Psoas muscle (tissue), 8 donors: ENCODE results near the gene AP2B1. TPM values are rescaled to one million over a fixed set of nuclear protein-coding genes. Genes with fewer than 3 reads are reported as not detected.

ENCODE experiments used
- ATAC-seq, 4 donors: fragments of 200-7000 bp; cut with Tn5 transposase; one replicate each; pipeline ENCODE4 v1.9.1; 2020; ENCODE audit warnings: moderate library complexity in 3 of 4, mild to moderate bottlenecking in 2 of 4
- DNase-seq, 2 donors: peaks; one replicate each; pipeline ENCODE4 v3.0.0-alpha.2; 2020
- H3K27ac ChIP-seq: fragments of 200-600 bp; one replicate; pipeline ENCODE4 v1.8.0; 2022
- H3K27me3 ChIP-seq, 3 donors: fragments of 200-600 bp in 1 of 3; one replicate each; pipeline versions ENCODE4 v1.6.1 to v1.8.0; 2013 to 2022; ENCODE audit warnings: low read length in 2 of 3, mild to moderate bottlenecking in 2 of 3, moderate library complexity in 1 of 3; ENCODE audit not compliant: insufficient read depth in 3 of 3
- H3K36me3 ChIP-seq, 2 donors: fragments of 200-600 bp in 1 of 2; one replicate each; pipeline versions ENCODE4 v1.6.1 to v1.8.0; 2013 to 2022; ENCODE audit warnings: low read depth in 1 of 2, mild to moderate bottlenecking in 1 of 2, moderate library complexity in 1 of 2; ENCODE audit not compliant: insufficient read depth in 1 of 2
- H3K4me1 ChIP-seq: fragments of 200-600 bp; one replicate; pipeline ENCODE4 v1.8.0; 2022
- H3K4me3 ChIP-seq: fragments of 200-600 bp; one replicate; pipeline ENCODE4 v1.8.0; 2022; ENCODE audit warnings: mild to moderate bottlenecking
- H3K9me3 ChIP-seq: fragments of 200-600 bp; one replicate; pipeline ENCODE4 v1.8.0; 2022
- WGBS, 3 donors: extraction: QIAGEN DNeasy Blood & Tissue Kit; methylation state at CpG; one replicate each; pipeline versions ENCODE4 v1.1.6 to v1.1.7; 2013; 5-methylcytosine and 5-hydroxymethylcytosine counted together
- intact Hi-C, 2 donors: fragments of 100-400 bp; cut with DNase I; formaldehyde crosslinking; loops; one replicate each; pipeline versions ENCODE4 v1.11.0 to v1.14.2; 2022
- polyA plus RNA-seq, 3 donors: library from polyadenylated mRNA; stranded (reverse); fragments of 200-250 nt; gene quantifications; one replicate each; pipeline ENCODE4 v1.2.3, GENCODE V29; 2013
- total RNA-seq, 4 donors: library from RNA; stranded (reverse); fragmentation: NEBNext Ultra II Directional in 2 of 4; extraction: Animal tissue kit (Norgen Biotek cat#: 25700) in 2 of 4; gene quantifications; one replicate each; pipeline versions ENCODE4 v1.2.1 to v1.2.4, GENCODE V29; 2021 to 2023
- TF ChIP-seq, protein P1 (sequence below): fragments of 200-600 bp; IDR thresholded peaks from one replicate; pipeline ENCODE4 v1.8.0; 2022; ENCODE audit warnings: antibody characterized with exemption
- donor health status: healthy with polysubstance abuse.
- donor health status: DM: no; HTN: no; CAD: no; lungs with moderate emphysema.
- donor health status: Bipolar disorder and iron deficiency.
- donor health status: healthy.
- donor health status: DM: yes; HTN: yes; CAD: no.
- donor health status: DM: no; HTN: no; CAD: no.
- donor health status: DM: no; HTN: no; CAD: no.
- donor health status: DM: yes; HTN: yes; CAD: no.

The AP2B1 gene
- total and polyA plus RNA-seq, 7 donors, result 20.0 to 92.4 (median 63.2) TPM

DNA sequence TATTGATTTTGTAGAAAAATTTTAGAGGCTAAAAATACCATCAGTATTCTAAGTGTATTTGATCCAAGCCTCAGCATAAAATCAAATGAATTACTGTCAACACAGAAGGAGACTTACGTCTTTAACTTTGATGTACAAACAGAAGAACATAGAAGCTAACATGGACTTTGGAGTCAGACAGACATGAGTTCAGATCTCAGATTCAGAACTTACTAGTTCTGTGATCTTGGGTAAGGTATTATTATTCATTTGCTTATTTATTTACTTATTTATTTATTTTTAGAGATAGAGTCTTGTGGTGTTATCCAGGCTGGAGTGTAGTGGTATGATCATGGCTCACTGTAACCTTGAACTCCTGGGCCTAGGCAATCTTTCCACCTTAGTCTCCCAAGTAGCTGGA lies 45.7 kb upstream of the AP2B1 start:
- Histone ChIP-seq H3K27me3 (peaks cover 0 to 3% (median 0%) of the 10 kb centered on the region in 3 donors), H3K36me3 (no peaks in the 10 kb centered on the region), H3K4me1 (no peaks in the 10 kb centered on the region), H3K4me3 (peak overlapping the region; percentile 56), H3K27ac (peak overlapping the region; percentile 66), H3K9me3 (no peaks in the 10 kb centered on the region)
- 63 to 87% (median 68%) methylated on average over 1 of the region's 1 CpG for WGBS, 3 donors
- no peak for DNase-seq
- intact Hi-C loops, result no loop called here
- TF ChIP-seq, protein P1, sequence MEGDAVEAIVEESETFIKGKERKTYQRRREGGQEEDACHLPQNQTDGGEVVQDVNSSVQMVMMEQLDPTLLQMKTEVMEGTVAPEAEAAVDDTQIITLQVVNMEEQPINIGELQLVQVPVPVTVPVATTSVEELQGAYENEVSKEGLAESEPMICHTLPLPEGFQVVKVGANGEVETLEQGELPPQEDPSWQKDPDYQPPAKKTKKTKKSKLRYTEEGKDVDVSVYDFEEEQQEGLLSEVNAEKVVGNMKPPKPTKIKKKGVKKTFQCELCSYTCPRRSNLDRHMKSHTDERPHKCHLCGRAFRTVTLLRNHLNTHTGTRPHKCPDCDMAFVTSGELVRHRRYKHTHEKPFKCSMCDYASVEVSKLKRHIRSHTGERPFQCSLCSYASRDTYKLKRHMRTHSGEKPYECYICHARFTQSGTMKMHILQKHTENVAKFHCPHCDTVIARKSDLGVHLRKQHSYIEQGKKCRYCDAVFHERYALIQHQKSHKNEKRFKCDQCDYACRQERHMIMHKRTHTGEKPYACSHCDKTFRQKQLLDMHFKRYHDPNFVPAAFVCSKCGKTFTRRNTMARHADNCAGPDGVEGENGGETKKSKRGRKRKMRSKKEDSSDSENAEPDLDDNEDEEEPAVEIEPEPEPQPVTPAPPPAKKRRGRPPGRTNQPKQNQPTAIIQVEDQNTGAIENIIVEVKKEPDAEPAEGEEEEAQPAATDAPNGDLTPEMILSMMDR, result no peak
- no peak for ATAC-seq

DNA sequence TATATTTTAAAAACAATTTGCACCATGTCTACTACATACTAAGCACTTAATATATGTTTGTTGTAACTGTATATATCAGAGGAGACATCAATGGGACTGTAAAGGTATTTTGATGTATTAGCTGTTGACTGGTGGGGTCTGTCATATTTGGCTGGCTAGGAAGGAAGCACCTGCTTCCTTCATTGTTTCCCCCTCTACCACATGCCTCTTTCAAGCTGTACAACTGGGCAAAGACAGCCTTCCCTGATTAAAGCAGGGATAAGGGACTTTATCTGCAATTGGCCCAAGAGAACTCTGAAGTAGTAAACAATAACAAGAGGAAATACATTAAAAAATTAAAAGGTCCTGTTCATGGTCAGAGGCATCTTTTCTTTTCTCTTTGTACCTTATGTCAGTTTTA lies 44.1 kb upstream of the AP2B1 start:
- DNase-seq (no peak), ATAC-seq (no peak)
- Histone ChIP-seq H3K9me3 (no peaks in the 10 kb centered on the region), H3K27ac (no peak overlapping the region), H3K4me1 (no peaks in the 10 kb centered on the region), H3K4me3 (no peak overlapping the region), H3K27me3 (peaks cover 0 to 3% (median 0%) of the 10 kb centered on the region in 3 donors), H3K36me3 (no peaks in the 10 kb centered on the region)
- TF ChIP-seq, protein P1, result no peak
- intact Hi-C loops, result no loop called here

GRCh38 chr17:35543856-35544255 lies 43.3 kb upstream of the AP2B1 start:
- intact Hi-C loops, result no loop called here
- peaks cover 0 to 3% (median 0%) of the 10 kb centered on the region in 3 donors for H3K27me3 ChIP-seq
- ATAC-seq (no peak), DNase-seq (no peak)
- TF ChIP-seq, protein P1, result no peak
- 20 to 31% (median 30%) methylated on average over 1 of the region's 1 CpG for WGBS, 3 donors
- no peaks in the 10 kb centered on the region for H3K36me3 ChIP-seq
- H3K9me3 ChIP-seq, result no peaks in the 10 kb centered on the region
- no peaks in the 10 kb centered on the region for H3K4me1 ChIP-seq
- H3K27ac ChIP-seq, result no peak overlapping the region
- H3K4me3 ChIP-seq, result no peak overlapping the region

- TF ChIP-seq, protein P1, result no peak
- Histone ChIP-seq H3K27me3 (no peaks in the 10 kb centered on the region), H3K4me1 (no peaks in the 10 kb centered on the region), H3K4me3 (no peak overlapping the region), H3K36me3 (no peaks in the 10 kb centered on the region), H3K9me3 (no peaks in the 10 kb centered on the region), H3K27ac (no peak overlapping the region)
- DNase-seq, result no peak
- WGBS, 3 donors, result 75 to 83% (median 81%) methylated on average over 1 of the region's 1 CpG
- intact Hi-C loops, result no loop called here
- no peak for ATAC-seq
Measured at GRCh38 chr17:35545150-35545549, 42.0 kb upstream of the AP2B1 start.

- TF ChIP-seq, protein P1, result no peak
- H3K27me3 ChIP-seq, result peaks cover 0 to 9% (median 0%) of the 10 kb centered on the region in 3 donors
- no peaks in the 10 kb centered on the region for H3K36me3 ChIP-seq
- H3K4me1 ChIP-seq, result no peaks in the 10 kb centered on the region
- no peak overlapping the region for H3K27ac ChIP-seq
- DNase-seq (no peak), ATAC-seq (no peak)
- no peaks in the 10 kb centered on the region for H3K9me3 ChIP-seq
- no peak overlapping the region for H3K4me3 ChIP-seq
- intact Hi-C loops, result no loop called here
- WGBS, 3 donors, result 61 to 63% (median 62%) methylated on average over 1 of the region's 1 CpG
Measured at GRCh38 chr17:35546487-35546886, 40.6 kb upstream of the AP2B1 start.
